Ovary (tissue), 9 donors: Measurements from ENCODE around the gene KCNH8. TPM values are rescaled to one million over a fixed set of nuclear protein-coding genes. Genes with fewer than 3 reads are reported as not detected.

Source experiments
- DNase-seq, 5 donors: peaks; one replicate each; pipeline ENCODE4 v3.0.0-alpha.2; 2019 to 2020
- H3K27ac ChIP-seq, 2 donors: fragments of 200-600 bp; one replicate each; pipeline versions ENCODE4 v1.5.1 to v1.8.0; 2019 to 2022
- H3K27me3 ChIP-seq: fragments of 200-600 bp; one replicate; pipeline ENCODE4 v1.8.0; 2022
- H3K36me3 ChIP-seq: fragments of 200-600 bp; sonication (generic); one replicate; pipeline ENCODE4 v1.5.1; 2019
- H3K4me1 ChIP-seq: one replicate; pipeline ENCODE4 v1.8.1; 2013; ENCODE audit warnings: mild to moderate bottlenecking, moderate library complexity; ENCODE audit not compliant: insufficient read depth
- H3K4me3 ChIP-seq: fragments of 200-600 bp; sonication (generic); one replicate; pipeline ENCODE4 v1.5.1; 2017
- H3K9me3 ChIP-seq, 2 donors: fragments of 200-600 bp in 1 of 2; sonication (generic) in 1 of 2; one replicate each; pipeline versions ENCODE4 v1.5.1 to v1.8.1; 2013 to 2019; ENCODE audit warnings: mild to moderate bottlenecking in 1 of 2, moderate library complexity in 1 of 2
- CTCF ChIP-seq, 3 donors: fragments of 450-650 bp in 2 of 3; fragments of 200-600 bp in 1 of 3; IDR thresholded peaks; one replicate each; pipeline versions ENCODE4 v1.5.1 to v1.8.0; 2016 to 2022; ENCODE audit warnings: antibody characterized with exemption in 3 of 3, mild to moderate bottlenecking in 1 of 3
- EP300 ChIP-seq: sonication (generic); formaldehyde crosslinking; IDR thresholded peaks from one replicate; pipeline ENCODE4 v1.6.1; 2017; ENCODE audit warnings: antibody characterized with exemption
- POLR2A ChIP-seq: fragments of 450-650 bp; IDR thresholded peaks from one replicate; pipeline ENCODE4 v1.6.1; 2017; ENCODE audit warnings: antibody characterized with exemption, mild to moderate bottlenecking, moderate library complexity
- WGBS, 3 donors: extraction: QIAGEN DNeasy Blood & Tissue Kit in 1 of 3; methylation state at CpG; one replicate each; pipeline versions ENCODE4 v1.1.5 to v1.1.7; 2013 to 2017; 5-methylcytosine and 5-hydroxymethylcytosine counted together
- intact Hi-C, 4 donors: fragments of 100-400 bp; cut with DNase I; formaldehyde crosslinking; loops; one replicate each; pipeline versions ENCODE4 v1.11.0 to v1.15.1; 2022 to 2023
- polyA plus RNA-seq, 2 donors: library from polyadenylated mRNA; stranded (reverse); fragments of 200-250 nt in 1 of 2; fragments of 350-450 nt in 1 of 2; fragmentation: Illumina TruSeq in 1 of 2; extraction: RNeasy Lipid Tissue Mini Kit (QIAGEN cat#74804) in 1 of 2; gene quantifications; one replicate each; pipeline ENCODE4 v1.2.3, GENCODE V29; 2013 to 2014
- total RNA-seq, 7 donors: library from RNA; depleted of rRNA in 2 of 7; stranded (reverse); fragments of >200 nt in 2 of 7; fragmentation: NEBNext Ultra II Directional in 3 of 7; extraction: Animal tissue kit (Norgen Biotek cat#: 25700) in 3 of 7; gene quantifications; one replicate each; pipeline versions ENCODE4 v1.1.0 to v1.2.4, GENCODE V29; 2016 to 2023
- donor health status: DM: no; HTN: no; CAD: no; lungs with moderate emphysema.
- donor health status: DM: no; HTN: no; CAD: no.
- donor health status: Bipolar disorder and iron deficiency.
- donor health status: DM: yes; HTN: yes; CAD: no.
- donor health status: DM: no; HTN: no; CAD: no.
- donor health status: DM: yes; HTN: yes; CAD: no.

Gene KCNH8
- total and polyA plus RNA-seq, 9 donors: 0.05 to 1.4 (median 0.17) TPM; not detected in 1

- no peak for DNase-seq
- TF ChIP-seq CTCF (IDR thresholded peaks at IDR 0.05) (no peak), POLR2A (no peak), EP300 (no peak)
- Histone ChIP-seq H3K4me1 (no peaks in the 10 kb centered on the region), H3K27ac (no peak overlapping the region), H3K36me3 (no peaks in the 10 kb centered on the region), H3K4me3 (no peak overlapping the region), H3K27me3 (no peaks in the 10 kb centered on the region), H3K9me3 (no peaks in the 10 kb centered on the region)
- 51 to 76% (median 60%) methylated on average over 7 of the region's 7 CpGs for WGBS, 3 donors
- intact Hi-C loops: no loop called here
Observed at GRCh38 chr3:19428729-19429128, 280.4 kb downstream of the KCNH8 start.

- no peak for TF ChIP-seq CTCF (IDR thresholded peaks at IDR 0.05)
- no peak for TF ChIP-seq POLR2A
- TF ChIP-seq EP300: no peak
- no peaks in the 10 kb centered on the region for H3K4me1 ChIP-seq
- DNase-seq: no peak
Observed at GRCh38 chr3:19432669-19433068, 284.4 kb downstream of the KCNH8 start.

GRCh38 chr3:19436746-19437145 is 288.4 kb downstream of the KCNH8 start:
- intact Hi-C loops: no loop called here
- no peak overlapping the region for H3K4me3 ChIP-seq
- no peaks in the 10 kb centered on the region for H3K9me3 ChIP-seq
- no peak for DNase-seq
- WGBS, 3 donors: 71 to 91% (median 80%) methylated on average over 1 of the region's 1 CpG
- TF ChIP-seq POLR2A (no peak), EP300 (no peak), CTCF (IDR thresholded peaks at IDR 0.05) (no peak)
- H3K27ac ChIP-seq: no peak overlapping the region
- H3K36me3 ChIP-seq: no peaks in the 10 kb centered on the region
- no peaks in the 10 kb centered on the region for H3K27me3 ChIP-seq
- H3K4me1 ChIP-seq: no peaks in the 10 kb centered on the region

More at GRCh38 chr3:19432669-19433068, 284.4 kb downstream of the KCNH8 start:
- H3K27me3 ChIP-seq: no peaks in the 10 kb centered on the region
- H3K27ac ChIP-seq: no peak overlapping the region
- H3K9me3 ChIP-seq: no peaks in the 10 kb centered on the region
- H3K36me3 ChIP-seq: no peaks in the 10 kb centered on the region
- H3K4me3 ChIP-seq: no peak overlapping the region
- intact Hi-C loops: no loop called here
- WGBS, 3 donors: 30 to 51% (median 34%) methylated on average over 2 of the region's 2 CpGs

GRCh38 chr3:19439944-19440343 is 291.6 kb downstream of the KCNH8 start:
- no peak for DNase-seq
- Histone ChIP-seq H3K36me3 (no peaks in the 10 kb centered on the region), H3K27ac (no peak overlapping the region), H3K9me3 (no peaks in the 10 kb centered on the region), H3K4me3 (no peak overlapping the region), H3K27me3 (no peaks in the 10 kb centered on the region), H3K4me1 (no peaks in the 10 kb centered on the region)
- no peak for TF ChIP-seq CTCF (IDR thresholded peaks at IDR 0.05)
- TF ChIP-seq POLR2A: no peak
- no peak for TF ChIP-seq EP300
- intact Hi-C loops: no loop called here

GRCh38 chr3:19446138-19446537 is 297.8 kb downstream of the KCNH8 start:
- H3K4me3 ChIP-seq: no peak overlapping the region
- intact Hi-C loops: no loop called here
- no peak overlapping the region for H3K27ac ChIP-seq
- no peaks in the 10 kb centered on the region for H3K27me3 ChIP-seq
- TF ChIP-seq EP300: no peak
- DNase-seq: no peak
- no peaks in the 10 kb centered on the region for H3K36me3 ChIP-seq
- H3K4me1 ChIP-seq: no peaks in the 10 kb centered on the region
- H3K9me3 ChIP-seq: no peaks in the 10 kb centered on the region
- 39 to 57% (median 50%) methylated on average over 2 of the region's 2 CpGs for WGBS, 3 donors
